GM12891 (cell line): ENCODE data around the gene NCKAP5.
A peak's percentile ranks its signal among the peaks of the same experiment; 100 is the strongest.

ENCODE experiments used
- DNase-seq: peaks from one replicate; pipeline ENCODE4 v3.0.0; 2011; ENCODE audit warnings: low spot score; ENCODE audit not compliant: insufficient read length
- FAIRE-seq: peaks from 2 replicates; lab custom pipeline; 2011; peaks lifted over from hg19 to GRCh38; lab: Jason Lieb, UNC
- PAX5 ChIP-seq: IDR thresholded peaks from 2 replicates; pipeline ENCODE4 v1.6.1; 2011; ENCODE audit warnings: low read length, moderate library complexity, mild to moderate bottlenecking; ENCODE audit not compliant: insufficient read depth, severe bottlenecking
- POLR2A ChIP-seq: IDR thresholded peaks from 2 replicates; pipeline ENCODE4 v1.6.1; 2011; ENCODE audit warnings: low read depth, low read length, control low read depth
- POLR2AphosphoS5 ChIP-seq: IDR thresholded peaks from 2 replicates; pipeline ENCODE4 v1.6.1; 2011; ENCODE audit warnings: low read depth, low read length, control low read depth
- POU2F2 ChIP-seq: IDR thresholded peaks from 2 replicates; pipeline ENCODE4 v1.6.1; 2011; ENCODE audit warnings: low read depth, mild to moderate bottlenecking, control low read depth, low read length, moderate library complexity
- SPI1 ChIP-seq: IDR thresholded peaks from 2 replicates; pipeline ENCODE4 v1.6.1; 2011; ENCODE audit warnings: low read depth, low read length, control low read depth
- TAF1 ChIP-seq: IDR thresholded peaks from 2 replicates; pipeline ENCODE4 v1.6.1; 2011; ENCODE audit warnings: low read depth, low read length, control low read depth

The NCKAP5 gene

GRCh38 chr2:132652474-132652873, 915.8 kb downstream of the NCKAP5 start:
- no peak for TF ChIP-seq POLR2A
- TF ChIP-seq TAF1 = no peak
- no peak for TF ChIP-seq POLR2AphosphoS5
- no peak for TF ChIP-seq POU2F2
- TF ChIP-seq PAX5 = no peak
- no peak for TF ChIP-seq SPI1
- no peak for FAIRE-seq
- no peak for DNase-seq

GRCh38 chr2:132651115-132652045, 916.9 kb downstream of the NCKAP5 start:
- no peak for FAIRE-seq
- DNase-seq = no peak

GRCh38 chr2:132646540-132647108, 921.6 kb downstream of the NCKAP5 start:
- TF ChIP-seq PAX5 (no peak), POLR2A (no peak), TAF1 (no peak), POU2F2 (no peak), SPI1 (no peak), POLR2AphosphoS5 (no peak)
- DNase-seq (no peak), FAIRE-seq (no peak)

More at GRCh38 chr2:132651115-132652045, 916.9 kb downstream of the NCKAP5 start:
- no peak for TF ChIP-seq POLR2A
- no peak for TF ChIP-seq POU2F2
- TF ChIP-seq SPI1 = no peak
- TF ChIP-seq TAF1 = no peak

GRCh38 chr2:132645722-132646539, 922.3 kb downstream of the NCKAP5 start:
- TF ChIP-seq SPI1 (no peak), PAX5 (no peak), POU2F2 (no peak), POLR2AphosphoS5 (no peak), TAF1 (no peak), POLR2A (no peak)
- FAIRE-seq = no peak
- no peak for DNase-seq

- DNase-seq (no peak), FAIRE-seq (no peak)
- TF ChIP-seq TAF1 (no peak), POLR2AphosphoS5 (no peak), SPI1 (no peak), PAX5 (no peak), POLR2A (no peak), POU2F2 (no peak)
Measured at GRCh38 chr2:132645176-132645575, 923.1 kb downstream of the NCKAP5 start.

- DNase-seq (no peak), FAIRE-seq (no peak)
- TF ChIP-seq POLR2A (no peak), SPI1 (no peak), PAX5 (no peak), TAF1 (no peak)
Measured at GRCh38 chr2:132642415-132642814, 925.8 kb downstream of the NCKAP5 start.

- TF ChIP-seq SPI1 (peak; percentile 29; the same call in 1 of the 2 replicates), POLR2AphosphoS5 (no peak), TAF1 (no peak), POU2F2 (no peak), POLR2A (no peak), PAX5 (no peak)
- no peak for DNase-seq
- FAIRE-seq = no peak
Measured at GRCh38 chr2:132641819-132642218, 926.4 kb downstream of the NCKAP5 start.

- DNase-seq (no peak), FAIRE-seq (no peak)
- TF ChIP-seq POU2F2 (no peak), TAF1 (no peak), POLR2A (no peak), PAX5 (no peak), POLR2AphosphoS5 (no peak), SPI1 (no peak)
Measured at GRCh38 chr2:132640116-132640515, 928.1 kb downstream of the NCKAP5 start.
